ENCODE data around the gene KIF5B.
A peak's percentile ranks its signal among the peaks of the same experiment; 100 is the strongest.
"Not testable (repeated sequence)": the region's sequence is repeated elsewhere in the genome, so short reads cannot be mapped to it uniquely, and the experiment has no call there.

Gene KIF5B

DNA sequence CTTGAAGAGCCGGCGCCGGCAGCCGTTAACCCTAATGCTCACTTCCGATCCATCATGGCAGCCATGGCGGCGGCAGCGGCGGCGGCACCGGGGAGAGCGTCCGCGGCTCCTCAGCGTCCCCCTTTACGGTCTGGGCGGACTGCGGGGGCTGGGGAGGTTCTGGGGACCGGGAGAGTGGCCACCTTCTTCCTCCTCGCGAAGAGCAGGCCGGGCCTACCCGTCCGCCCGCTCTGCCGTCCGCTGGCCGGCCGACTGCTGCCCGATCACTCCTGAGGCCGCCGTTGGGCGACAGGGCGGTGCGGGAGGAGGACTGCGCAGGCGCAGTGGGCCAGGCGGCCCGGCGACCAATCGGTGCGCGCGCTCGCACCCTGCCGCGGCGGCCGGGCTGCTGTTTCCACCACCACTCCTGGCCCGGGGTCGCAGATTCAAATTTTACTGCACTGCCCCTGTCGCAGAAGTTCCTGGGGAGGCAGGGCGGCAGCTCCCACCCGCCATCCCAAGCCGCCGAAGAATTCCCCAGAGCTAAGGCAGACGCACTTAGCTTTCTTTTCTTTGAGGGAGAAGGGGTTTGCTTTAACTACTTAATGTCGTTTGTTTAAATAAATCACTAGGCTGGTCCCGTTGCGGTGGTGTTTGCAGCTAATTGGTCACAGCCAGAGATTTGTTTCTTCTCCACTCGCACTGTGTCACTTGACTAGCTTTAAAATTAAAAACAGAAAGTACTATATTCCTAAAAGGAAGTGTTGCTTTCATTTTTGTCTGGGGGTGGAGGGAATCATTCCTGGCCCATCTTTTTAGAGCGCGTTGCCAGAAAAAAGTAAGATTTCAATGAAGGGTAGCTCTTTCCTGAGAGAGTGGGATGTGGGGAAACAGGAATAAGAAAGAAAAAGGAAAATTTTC, at the start of gene KIF5B:
Gene KIF5B, minus strand, starts transcription at position 290 of the 900 bp plus-strand sequence. CDS start 452 bp downstream, outside the sequence.
- peak; percentile 65 for DNase-seq

DNA sequence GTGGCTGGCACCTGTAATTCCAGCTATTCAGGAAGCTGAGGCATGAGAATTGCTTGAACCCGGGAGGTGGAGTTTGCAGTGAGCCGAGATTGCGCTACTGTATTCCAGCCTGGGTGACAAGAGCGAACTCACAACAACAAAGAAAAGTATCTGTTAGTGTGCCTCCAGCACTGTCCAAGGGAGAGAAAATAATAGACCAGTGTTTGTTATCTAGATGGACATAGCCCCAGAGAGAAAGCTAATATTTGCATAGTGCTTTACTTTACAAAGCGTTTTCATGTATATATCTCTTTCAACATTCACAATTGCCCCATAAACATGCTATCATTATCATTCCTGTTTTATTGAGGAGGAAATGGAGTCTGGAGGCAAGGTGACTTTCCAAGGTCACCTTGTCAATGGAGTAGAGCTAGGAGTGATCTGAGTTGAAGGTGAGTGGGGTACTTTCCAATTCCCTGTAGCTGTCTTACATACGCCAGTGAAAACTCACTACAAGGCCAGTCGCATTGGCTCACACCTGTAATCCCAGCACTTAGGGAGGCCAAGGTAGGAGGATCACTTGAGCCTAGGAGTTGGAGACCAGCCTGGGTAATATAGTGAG, 49.7 kb upstream of the KIF5B start:
- no peak for DNase-seq

DNA sequence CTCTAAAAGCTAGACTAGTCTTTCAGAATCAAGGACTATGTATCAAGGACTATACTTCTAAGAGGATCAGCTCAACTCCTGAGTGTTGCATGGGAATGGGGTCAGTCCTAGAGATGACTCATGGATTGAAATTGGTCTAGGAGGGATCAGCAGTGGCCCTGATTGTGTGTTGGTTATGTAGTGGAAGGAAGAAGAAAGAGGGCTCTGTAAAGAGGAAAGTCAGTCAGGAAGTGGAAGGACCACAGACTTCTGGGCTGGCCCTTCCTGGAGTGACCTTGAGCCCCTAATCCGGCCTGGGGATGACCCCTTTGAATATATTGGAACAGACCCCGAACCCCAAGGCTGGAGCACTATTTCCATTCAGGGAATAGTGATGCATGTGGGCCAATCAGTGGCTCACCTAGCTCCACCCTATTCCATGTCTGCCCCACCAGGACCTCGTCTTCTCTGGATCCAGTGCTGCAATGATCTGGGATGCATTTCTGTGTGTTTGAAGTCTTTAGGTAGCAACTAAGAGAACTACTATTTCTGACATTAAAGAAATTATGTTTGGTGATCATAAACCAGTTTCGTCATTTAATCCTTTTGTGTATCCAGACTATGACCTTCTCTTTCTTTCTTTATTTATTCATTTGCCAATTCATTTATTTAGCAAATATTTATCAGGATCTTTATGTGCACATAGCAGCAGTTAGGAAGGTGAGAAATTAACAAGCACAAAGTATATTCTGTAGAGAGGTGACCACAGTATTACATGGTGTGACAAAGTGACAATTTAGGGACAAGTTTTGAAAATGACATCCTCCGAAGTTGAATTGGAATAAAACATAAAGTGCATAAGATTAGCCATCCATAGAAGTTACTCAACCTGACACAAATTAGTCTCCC, 48.6 kb upstream of the KIF5B start:
- no peak for DNase-seq

DNA sequence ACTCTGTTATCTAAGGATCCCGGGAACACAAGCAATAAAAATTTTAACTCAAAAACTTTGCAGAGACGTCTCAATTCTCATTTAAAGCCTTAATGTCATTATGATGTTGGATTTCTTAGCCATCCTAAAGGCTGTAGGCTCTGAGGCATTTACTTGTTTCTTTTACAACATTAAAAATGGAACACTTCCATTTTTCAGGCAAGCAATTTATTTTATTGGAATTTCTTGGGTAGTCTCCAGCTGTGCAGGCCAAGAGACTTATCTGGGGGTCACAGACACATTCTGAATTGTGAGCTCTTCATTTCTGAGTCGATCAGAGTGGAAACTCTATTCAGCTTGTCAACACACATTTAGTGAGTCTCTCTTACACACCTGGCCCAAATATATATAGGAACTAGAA, 48.0 kb upstream of the KIF5B start:
- no peak for DNase-seq

DNA sequence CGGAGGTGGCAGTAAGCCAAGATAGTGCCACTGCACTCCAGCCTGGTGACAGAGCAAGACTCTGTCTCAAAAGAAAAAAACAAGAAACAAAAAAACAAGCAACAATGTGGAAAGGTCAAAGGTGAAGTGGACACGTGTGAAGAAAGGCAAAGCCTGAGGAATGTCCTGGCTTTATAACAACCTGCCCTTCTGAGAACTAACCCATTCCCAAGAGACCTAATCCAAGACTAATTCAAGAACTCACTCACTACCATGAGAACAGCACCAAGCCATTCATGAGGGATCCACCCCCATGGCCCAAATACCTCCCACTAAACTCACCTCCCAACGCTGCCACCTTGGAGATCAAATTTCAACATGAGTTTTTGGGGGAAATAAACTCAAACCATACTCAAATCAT, 47.5 kb upstream of the KIF5B start:
- no peak for DNase-seq

DNA sequence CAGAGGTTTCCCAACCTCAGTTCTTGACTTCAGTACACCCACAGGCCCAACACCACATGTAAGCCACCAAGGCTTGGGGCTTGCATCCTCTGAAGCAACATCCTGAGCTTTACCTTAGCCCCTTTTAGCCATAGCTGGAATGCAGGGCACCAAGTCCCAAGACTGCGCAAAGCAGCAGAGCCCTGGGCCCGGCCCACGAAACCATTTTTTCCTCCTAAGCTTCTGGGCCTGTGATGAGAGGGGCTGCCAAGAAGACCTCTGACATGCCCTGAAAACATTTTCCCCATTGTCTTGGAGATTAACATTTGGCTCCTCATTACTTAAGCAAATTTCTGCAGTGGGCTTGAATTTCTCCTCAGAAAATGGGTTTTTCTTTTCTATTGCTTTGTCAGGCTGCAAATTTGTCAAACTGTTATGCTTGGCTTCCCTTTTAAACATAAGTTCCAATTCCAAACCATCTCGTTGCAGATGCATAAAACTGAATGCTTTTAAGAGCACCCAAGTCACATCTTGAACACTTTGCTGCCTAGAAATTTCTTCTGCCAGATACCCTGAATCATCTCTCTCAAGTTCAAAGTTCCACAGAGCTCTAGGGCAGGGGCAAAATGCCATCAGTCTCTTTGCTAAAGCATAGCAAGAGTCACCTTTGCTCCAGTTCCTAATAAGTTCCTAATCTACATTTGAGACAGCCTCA, 42.5 kb upstream of the KIF5B start:
- DNase-seq, result not testable (repeated sequence)

DNA sequence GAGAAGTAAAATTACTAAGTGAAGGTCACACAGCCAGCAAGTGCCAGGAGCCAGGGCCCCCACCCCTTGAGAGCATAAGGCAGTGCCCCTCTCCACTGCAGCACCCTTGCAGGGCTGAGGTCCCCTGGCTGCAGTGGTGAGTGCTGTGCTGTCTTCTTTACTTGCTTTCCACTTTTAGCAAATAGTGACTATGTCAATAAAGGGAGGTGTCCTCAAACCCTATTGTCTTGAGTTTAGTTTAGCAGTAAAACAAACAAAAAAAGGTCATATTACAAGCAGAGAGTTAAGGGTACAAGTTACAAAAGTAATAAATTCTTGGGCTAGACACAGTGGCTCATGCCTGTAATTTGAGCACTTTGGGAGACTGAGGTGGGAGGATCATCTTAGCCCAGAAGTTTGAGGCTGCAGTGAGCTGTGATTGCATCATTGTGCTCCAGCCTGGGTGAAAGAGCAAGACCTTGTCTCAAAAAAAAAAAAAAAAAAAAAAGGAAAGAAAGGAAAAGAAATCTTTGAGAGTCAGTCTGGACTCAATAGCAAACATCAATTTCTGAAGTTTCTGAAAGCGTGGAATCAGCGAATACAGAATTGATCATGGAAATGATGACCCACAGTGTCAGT, 39.0 kb upstream of the KIF5B start:
- no peak for DNase-seq

DNA sequence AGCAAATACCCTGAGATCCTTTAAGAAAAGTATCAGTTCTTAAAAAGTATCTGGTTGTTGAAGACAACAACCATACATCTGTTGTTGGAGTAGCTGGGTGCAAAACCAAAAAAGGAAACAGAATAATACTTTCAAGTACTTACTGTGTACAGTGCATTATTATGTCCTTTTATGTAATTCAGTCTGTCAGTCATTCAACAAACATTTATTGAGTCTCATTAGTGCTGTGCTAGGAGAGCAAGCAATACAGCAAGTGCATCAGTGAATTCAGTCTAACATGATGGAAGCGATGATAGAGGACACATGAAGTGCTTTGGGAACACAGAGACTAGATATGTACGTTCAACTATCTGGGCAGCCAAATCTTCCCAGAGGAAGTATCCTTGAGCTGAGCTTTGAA, 37.4 kb upstream of the KIF5B start:
- no peak for DNase-seq

DNA sequence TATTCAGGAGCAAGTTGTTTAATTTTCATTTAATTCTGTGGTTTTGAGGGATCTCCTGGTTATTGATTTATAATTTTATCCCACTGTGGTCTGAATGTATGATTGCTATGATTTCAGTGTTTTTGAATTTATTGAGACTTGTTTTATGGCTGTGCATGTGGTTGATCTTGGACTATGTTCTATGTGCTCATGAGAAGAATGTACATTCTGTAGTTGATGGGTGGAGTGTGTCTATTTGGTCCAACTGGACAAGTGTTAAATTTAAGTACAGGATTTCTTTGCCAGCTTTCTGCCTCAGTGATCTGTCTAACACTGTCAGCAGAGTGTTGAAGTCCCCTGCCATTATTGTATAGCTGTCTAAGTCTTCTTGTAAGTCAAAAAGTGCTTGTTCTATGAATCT, 34.8 kb upstream of the KIF5B start:
- no peak for DNase-seq

DNA sequence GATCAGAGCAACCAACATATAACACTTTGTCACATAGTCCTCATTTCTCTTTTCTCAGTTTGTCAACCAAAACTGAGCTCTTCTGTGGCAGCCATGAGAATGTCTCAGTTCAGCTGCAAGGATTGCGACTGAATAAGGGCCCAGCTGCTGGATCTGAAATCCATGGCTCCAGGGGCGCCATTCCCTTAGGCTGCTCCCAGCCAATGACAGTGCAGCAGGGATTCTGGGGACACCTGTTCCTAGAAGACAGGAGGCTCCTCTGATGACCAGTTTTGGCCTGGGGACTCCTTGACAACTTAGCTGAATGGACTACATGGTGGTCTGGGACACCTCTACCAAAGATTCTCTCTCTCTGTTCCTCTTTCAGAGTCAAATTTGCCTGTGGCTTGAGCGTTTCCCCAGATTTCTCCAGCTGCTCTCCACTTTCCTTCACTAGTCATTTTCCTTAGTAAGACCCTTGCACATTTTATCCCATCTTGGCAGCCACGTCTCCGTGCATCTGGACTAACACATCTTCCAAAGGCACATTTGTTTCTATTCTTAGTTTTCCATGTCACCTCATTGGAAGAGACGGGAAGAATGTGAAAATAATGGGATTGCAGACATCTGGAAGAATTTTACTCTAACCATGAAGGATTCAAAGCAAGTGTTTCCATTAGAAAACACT, 28.1 kb upstream of the KIF5B start:
- no peak for DNase-seq

DNA sequence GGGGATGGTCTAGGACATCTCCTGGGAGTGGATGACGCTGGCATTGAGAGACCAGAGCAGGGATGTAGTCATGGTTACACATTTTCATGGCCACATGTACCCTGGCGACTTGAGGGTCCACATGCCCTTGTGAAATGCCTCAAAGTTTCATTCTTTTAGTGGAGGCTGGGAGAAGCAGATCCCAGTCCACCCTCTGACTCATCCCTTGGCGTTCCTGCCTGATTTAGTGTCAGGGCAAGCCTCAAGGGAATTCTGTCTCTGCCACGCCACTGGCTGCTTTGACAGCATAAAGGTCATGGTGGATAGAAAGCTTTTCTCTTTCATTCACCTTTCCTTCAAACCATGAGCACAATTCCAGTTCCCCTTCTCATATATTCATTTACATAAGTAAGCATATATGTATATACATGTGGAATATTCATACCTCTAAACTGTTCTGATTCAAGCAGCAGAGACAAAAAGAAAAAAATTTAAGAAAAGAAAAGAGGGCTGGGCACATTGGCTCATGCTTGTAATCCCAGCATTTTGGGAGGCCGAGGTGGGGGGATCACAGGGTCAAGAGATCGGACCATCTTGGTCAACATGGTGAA, 21.8 kb upstream of the KIF5B start:
- DNase-seq, result no peak

DNA sequence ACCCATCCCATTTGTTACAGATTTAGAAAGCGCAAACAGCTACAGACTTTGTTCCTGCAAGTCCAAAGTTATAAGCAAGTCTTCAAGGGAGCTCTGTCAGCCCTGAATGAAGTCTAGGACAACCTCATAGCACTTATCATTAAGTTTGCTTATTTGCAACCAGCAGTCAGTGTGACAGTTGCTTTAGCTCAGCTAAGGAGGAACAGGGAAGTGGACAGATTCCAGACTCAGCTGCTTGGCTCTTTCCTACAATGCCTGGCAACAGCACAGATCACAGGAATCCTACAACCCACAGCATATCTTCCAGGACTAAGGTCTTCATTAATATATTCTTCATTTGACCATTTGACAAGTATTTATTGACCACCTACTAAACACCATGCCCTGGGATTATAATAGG, 17.4 kb upstream of the KIF5B start:
- no peak for DNase-seq

DNA sequence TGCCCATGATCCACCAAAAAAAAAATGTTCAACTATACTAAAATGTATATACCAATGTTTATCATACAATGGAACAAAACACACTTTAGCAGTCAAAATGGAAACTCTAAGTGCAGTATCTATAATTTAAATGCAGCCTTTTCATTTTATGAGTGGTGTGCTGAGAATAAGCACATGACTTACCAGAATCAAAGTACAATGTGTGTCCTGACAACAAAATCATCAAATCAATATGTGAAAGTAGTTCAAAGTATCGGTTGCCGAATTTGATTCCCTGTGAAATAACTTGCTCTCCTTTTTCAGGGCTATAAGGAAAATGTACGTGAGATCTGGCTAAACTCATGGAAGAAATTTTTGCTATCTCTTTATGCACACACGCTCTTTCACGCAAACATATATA, 16.9 kb upstream of the KIF5B start:
- no peak for DNase-seq

DNA sequence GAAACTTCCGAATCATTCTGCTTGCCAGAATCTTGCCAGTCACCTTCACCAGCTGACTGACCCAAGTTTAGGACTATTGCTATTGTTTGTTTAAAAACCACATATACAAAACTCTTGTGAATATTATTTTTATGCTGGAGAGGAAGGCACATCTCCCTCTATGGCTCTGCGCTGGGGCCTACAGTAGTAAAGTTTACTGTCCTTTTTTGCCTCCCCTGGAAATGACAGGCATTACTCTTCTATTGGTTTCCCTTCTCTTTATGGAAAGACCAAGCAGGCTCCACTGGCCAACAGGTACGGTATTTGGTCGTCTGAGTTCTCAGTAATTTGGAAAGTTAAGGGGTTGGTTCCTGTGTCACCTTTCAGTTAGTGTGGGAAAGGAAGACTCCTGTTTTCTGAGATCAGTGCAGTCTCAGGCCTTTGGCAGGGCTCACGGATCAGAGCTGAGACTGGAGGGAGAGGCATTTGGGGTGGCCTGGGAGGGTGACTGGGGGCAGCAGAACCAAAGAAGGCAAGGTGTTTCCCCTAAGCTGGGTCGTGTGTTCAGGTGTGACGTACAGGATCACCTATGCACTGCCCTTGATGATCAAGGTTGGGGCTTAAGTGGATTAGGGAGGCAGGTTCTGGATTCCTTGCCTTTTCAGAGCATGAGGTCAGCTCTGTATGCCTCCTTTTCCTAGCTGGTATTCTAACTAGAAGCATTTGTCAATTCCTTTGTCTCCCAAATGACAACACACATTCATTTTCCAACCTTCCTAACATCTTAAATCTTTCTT, 16.0 kb upstream of the KIF5B start:
- DNase-seq, result no peak

DNA sequence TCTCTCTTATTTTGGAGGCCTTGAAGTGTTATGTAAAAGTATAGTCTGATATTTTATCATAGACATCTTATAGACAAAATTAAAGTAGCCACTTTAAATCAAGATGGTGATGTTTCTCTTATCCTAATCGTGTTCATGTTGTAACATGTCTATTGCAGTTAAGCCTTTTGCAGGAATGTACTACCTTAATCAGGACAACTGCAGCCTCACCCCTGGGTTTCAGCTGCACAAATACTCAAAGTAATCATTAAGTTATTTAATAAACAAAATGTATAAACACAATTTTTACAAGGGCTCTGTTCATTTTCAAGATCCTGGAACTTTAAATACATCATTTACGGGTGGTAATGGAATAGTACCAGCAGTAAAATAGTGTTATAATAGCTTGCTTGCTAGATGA, 14.4 kb upstream of the KIF5B start:
- peak; percentile 25 for DNase-seq

DNA sequence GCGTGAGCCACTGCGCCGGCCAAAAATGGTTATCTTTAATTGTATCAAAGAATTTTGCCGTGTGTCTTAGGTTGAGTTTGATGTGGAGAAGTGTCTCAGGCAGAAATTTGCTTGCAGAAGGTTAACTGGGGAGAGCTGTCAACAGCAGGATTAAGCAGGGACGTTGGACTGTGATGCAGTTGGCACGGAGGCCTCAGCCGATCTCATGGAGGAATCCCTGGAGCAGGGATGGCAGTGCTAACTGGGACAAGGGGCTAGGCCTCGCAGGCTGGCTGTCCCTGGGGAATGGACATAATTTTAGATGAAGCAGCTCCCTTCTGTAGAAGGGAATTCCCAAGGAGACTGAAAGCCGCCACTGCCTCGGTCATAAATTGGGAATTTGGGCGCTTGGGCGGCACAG, 12.3 kb upstream of the KIF5B start:
- DNase-seq, result no peak

DNA sequence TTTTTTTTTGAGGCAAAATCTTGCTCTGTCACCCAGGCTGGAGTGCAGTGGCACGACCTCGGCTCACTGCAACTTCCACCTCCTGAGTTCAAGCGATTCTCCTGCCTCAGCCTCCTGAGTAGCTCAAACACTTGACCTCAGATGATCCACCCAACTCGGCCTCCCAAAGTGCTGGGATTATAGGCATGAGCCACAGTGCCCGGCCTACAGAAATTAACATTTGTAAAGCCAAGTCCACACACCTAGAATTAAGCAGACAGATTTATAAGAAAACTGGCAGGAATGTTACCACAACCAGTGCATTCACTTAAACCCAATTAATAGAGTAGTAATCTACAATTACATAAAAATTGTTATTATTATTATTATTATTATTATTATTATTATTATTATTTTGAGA, 11.7 kb upstream of the KIF5B start:
- not testable (repeated sequence) for DNase-seq

DNA sequence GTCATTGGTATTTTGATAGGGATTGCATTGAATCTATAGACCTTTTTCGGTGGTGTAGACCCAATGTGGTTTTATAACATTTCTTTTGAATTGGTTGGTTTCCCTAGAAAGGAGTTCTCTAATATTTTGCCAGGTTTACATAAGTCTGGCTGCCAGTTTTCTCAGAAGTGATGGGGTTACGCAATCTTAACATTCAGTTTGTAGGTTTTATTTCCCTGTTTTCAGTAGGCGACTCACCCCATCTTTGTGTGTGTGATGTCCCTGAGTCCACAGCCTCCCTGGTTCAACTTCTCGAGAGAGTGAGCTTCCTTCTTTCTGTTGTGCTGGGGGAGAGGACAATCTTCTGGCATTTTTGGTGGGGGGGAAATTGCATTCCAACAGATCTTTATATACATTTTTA, 9.6 kb upstream of the KIF5B start:
- no peak for DNase-seq

DNA sequence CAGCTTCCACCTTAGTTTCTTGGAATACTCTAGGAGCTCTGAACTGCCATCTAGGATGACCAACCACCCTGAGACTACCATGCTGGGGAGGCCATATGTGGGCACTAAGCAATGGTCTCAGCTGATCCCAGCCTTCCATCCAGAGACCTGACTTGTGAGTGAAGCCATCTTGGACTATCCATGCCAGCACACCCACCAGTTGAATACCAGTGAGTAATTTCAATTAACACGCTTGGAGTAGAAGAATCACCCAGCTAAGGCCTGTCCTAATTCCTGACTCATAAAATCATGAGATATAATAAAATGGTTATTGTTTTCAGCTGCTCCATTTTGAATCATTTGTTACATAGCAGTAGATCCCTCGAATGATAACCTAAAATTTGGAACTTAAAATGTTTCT, 5.2 kb upstream of the KIF5B start:
- no peak for DNase-seq

DNA sequence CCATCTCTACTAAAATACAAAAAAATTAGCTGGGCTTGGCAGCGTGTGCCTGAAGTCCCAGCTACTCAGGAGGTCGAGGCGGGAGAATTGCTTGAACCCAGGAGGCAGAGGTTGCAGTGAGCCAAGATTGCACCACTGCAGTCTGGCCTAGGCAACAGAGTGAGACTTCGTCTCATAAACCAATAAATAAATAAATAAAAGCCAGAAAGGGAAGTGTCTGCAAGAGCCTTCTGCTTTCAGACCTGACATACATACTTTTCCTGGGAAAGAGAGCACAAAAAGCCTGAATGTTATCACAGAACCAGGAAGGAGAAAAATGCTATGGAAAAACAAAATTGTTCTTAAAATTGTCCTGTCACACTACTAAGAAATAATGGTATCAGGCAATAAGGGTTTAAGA, 4.1 kb upstream of the KIF5B start:
- DNase-seq, result no peak

DNA sequence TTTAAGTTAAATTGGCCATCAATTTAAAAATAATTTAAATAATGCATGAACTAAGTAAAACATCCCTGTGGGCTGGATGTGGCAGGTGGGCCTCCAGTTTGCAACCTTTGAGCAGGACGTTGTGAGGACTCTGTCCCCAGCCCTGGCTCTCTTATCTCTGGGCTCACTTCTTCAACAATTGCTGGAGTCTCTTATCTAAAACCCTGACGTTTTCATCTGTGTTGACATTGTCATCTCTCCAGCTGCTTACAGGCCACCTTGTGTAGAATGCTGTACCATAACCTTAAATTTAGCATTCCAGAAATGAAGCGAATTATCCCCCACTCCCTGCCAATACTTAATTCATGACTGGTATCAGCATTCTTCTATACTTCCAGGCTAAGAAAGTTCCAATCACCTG, 3.2 kb upstream of the KIF5B start:
- DNase-seq, result no peak
